Upper lobe of right lung (tissue), 1 donor: Measurements from ENCODE around the gene ZNF664. TPM values are rescaled to one million over a fixed set of nuclear protein-coding genes. Genes with fewer than 3 reads are reported as not detected.

Experiments
- ATAC-seq: fragments of 200-7000 bp; cut with Tn5 transposase; one replicate; pipeline ENCODE4 v1.9.1; 2020; ENCODE audit warnings: mild to moderate bottlenecking, moderate library complexity
- DNase-seq: peaks from one replicate; pipeline ENCODE4 v3.0.0-alpha.2; 2020
- H3K27ac ChIP-seq: fragments of 200-600 bp; one replicate; pipeline ENCODE4 v1.8.0; 2022
- H3K27me3 ChIP-seq: fragments of 200-600 bp; one replicate; pipeline ENCODE4 v1.8.0; 2022; ENCODE audit warnings: mild to moderate bottlenecking
- H3K36me3 ChIP-seq: fragments of 200-600 bp; one replicate; pipeline ENCODE4 v1.8.0; 2022
- H3K4me1 ChIP-seq: fragments of 200-600 bp; one replicate; pipeline ENCODE4 v1.8.0; 2022
- H3K4me3 ChIP-seq: fragments of 200-600 bp; one replicate; pipeline ENCODE4 v1.8.0; 2022; ENCODE audit warnings: mild to moderate bottlenecking
- H3K9me3 ChIP-seq: fragments of 200-600 bp; one replicate; pipeline ENCODE4 v1.8.0; 2022
- CTCF ChIP-seq: fragments of 200-600 bp; IDR thresholded peaks from one replicate; pipeline ENCODE4 v1.8.0; 2022; ENCODE audit warnings: antibody characterized with exemption
- intact Hi-C: fragments of 100-400 bp; cut with DNase I; formaldehyde crosslinking; loops from one replicate; pipeline ENCODE4 v1.11.0; 2022
- total RNA-seq: library from RNA; stranded (reverse); fragmentation: NEBNext Ultra II Directional; extraction: Animal tissue kit (Norgen Biotek cat#: 25700); gene quantifications from one replicate; pipeline ENCODE4 v1.2.1, GENCODE V29; 2021
- donor health status: DM: no; HTN: yes; CAD: no; lungs with severe emphysema.

Gene ZNF664
- total RNA-seq, 1 donor from 2014 or later: 92.3 TPM

GRCh38 chr12:123958876-123959275 is 14.1 kb upstream of the ZNF664 start:
- Histone ChIP-seq H3K9me3 (no peaks in the 10 kb centered on the region), H3K36me3 (no peaks in the 10 kb centered on the region), H3K27me3 (no peaks in the 10 kb centered on the region), H3K4me3 (no peak overlapping the region), H3K27ac (no peak overlapping the region), H3K4me1 (peaks cover 4% of the 10 kb centered on the region)
- DNase-seq (no peak), ATAC-seq (no peak)
- no peak for TF ChIP-seq CTCF
- intact Hi-C loops: no loop called here

- Histone ChIP-seq H3K36me3 (no peaks in the 10 kb centered on the region), H3K4me1 (peaks cover 4% of the 10 kb centered on the region), H3K4me3 (no peak overlapping the region), H3K27me3 (no peaks in the 10 kb centered on the region), H3K9me3 (no peaks in the 10 kb centered on the region), H3K27ac (no peak overlapping the region)
- ATAC-seq (no peak), DNase-seq (no peak)
- intact Hi-C loops: no loop called here
- no peak for TF ChIP-seq CTCF
These were observed 12.8 kb upstream of the ZNF664 start for GRCh38 chr12:123960029-123960735.

GRCh38 chr12:123960856-123961255 is 12.2 kb upstream of the ZNF664 start:
- Histone ChIP-seq H3K36me3 (no peaks in the 10 kb centered on the region), H3K9me3 (no peaks in the 10 kb centered on the region), H3K27ac (no peak overlapping the region), H3K4me1 (peaks cover 4% of the 10 kb centered on the region), H3K27me3 (no peaks in the 10 kb centered on the region), H3K4me3 (no peak overlapping the region)
- no peak for DNase-seq
- ATAC-seq: no peak
- TF ChIP-seq CTCF: no peak
- intact Hi-C loops: no loop called here

GRCh38 chr12:123961585-123962345 is 11.2 kb upstream of the ZNF664 start:
- Histone ChIP-seq H3K9me3 (no peaks in the 10 kb centered on the region), H3K27me3 (no peaks in the 10 kb centered on the region), H3K4me3 (no peak overlapping the region), H3K27ac (no peak overlapping the region), H3K4me1 (peaks cover 4% of the 10 kb centered on the region), H3K36me3 (no peaks in the 10 kb centered on the region)
- intact Hi-C loops: no loop called here
- DNase-seq (no peak), ATAC-seq (peak; percentile 49)
- TF ChIP-seq CTCF: no peak

- Histone ChIP-seq H3K27ac (no peak overlapping the region), H3K4me3 (no peak overlapping the region), H3K36me3 (no peaks in the 10 kb centered on the region), H3K4me1 (peaks cover 4% of the 10 kb centered on the region), H3K27me3 (no peaks in the 10 kb centered on the region), H3K9me3 (no peaks in the 10 kb centered on the region)
- DNase-seq (no peak), ATAC-seq (no peak)
- no peak for TF ChIP-seq CTCF
- intact Hi-C loops: no loop called here
These were observed 10.5 kb upstream of the ZNF664 start for GRCh38 chr12:123962513-123962912.
